Astrocyte of the cerebellum (primary cell): ENCODE measurements around the gene RAB24.
"Not testable (repeated sequence)": the region's sequence is repeated elsewhere in the genome, so short reads cannot be mapped to it uniquely, and the experiment has no call there.

ENCODE experiments used
- DNase-seq: peaks from one replicate; pipeline ENCODE4 v3.0.0-alpha.2; 2011; ENCODE audit warnings: low read depth
- H3K4me3 ChIP-seq: 2 replicates; pipeline ENCODE4 v1.5.1; 2011; ENCODE audit warnings: mild to moderate bottlenecking, low read depth, low read length, moderate library complexity
- in situ Hi-C: cut with HindIII; loops from 2 replicates; pipeline ENCODE4 v1.10.0; 2017; ENCODE audit warnings: low sequenced_read_pairs
- TF ChIP-seq, protein P1 (sequence below): IDR thresholded peaks from 2 replicates; pipeline ENCODE4 v1.5.1; 2012; ENCODE audit warnings: low read length, low read depth, moderate library complexity, mild to moderate bottlenecking; ENCODE audit errors: missing control alignments

RAB24 gene

DNA sequence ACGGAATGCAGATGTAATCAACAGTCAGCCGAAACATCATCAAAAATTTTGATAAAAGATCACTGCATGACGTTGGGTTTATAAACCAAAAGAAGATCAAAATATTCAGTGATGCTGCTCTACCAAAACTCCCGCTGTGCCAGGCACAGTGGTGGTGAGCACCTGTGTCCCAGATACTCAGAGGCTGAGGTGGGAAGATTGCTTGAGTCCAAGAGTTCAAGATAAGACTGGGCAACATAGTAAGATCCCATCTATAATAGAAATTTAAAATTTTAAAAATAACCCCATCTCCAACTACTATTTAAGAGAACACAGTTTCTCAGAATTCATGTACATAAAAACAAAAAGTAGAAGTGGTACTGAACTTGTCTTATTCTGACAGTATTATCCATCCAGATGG is 44.2 kb upstream of the RAB24 start:
- H3K4me3 ChIP-seq = no peak overlapping the region
- no peak for DNase-seq
- in situ Hi-C loops = loop anchor here (5.0 kb wide), 1 partner anchor 60 kb away; the partner anchor contains the start of gene F12
- TF ChIP-seq, protein P1, sequence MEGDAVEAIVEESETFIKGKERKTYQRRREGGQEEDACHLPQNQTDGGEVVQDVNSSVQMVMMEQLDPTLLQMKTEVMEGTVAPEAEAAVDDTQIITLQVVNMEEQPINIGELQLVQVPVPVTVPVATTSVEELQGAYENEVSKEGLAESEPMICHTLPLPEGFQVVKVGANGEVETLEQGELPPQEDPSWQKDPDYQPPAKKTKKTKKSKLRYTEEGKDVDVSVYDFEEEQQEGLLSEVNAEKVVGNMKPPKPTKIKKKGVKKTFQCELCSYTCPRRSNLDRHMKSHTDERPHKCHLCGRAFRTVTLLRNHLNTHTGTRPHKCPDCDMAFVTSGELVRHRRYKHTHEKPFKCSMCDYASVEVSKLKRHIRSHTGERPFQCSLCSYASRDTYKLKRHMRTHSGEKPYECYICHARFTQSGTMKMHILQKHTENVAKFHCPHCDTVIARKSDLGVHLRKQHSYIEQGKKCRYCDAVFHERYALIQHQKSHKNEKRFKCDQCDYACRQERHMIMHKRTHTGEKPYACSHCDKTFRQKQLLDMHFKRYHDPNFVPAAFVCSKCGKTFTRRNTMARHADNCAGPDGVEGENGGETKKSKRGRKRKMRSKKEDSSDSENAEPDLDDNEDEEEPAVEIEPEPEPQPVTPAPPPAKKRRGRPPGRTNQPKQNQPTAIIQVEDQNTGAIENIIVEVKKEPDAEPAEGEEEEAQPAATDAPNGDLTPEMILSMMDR = no peak

DNA sequence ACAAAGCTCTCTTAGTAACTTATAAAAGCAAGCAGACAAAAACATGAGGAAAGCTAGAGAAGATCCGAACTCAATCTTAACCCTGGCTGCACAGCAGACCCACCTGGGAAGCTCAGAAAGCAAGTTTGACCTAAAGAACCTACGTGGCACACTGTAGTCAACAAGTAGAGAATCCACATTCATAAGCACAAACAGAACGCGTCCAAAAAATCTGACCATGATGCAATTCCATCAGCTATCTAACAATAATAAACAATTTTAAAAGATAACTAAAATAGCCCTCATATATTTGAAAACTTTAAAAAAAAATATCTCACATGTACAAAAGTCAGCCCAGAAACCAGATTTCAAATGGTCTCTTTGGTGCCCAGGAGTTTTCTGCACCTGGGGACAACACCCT is 43.3 kb upstream of the RAB24 start:
- H3K4me3 ChIP-seq = no peak overlapping the region
- in situ Hi-C loops = loop anchor here (5.0 kb wide), 1 partner anchor 60 kb away; the partner anchor contains the start of gene F12
- no peak for DNase-seq
- TF ChIP-seq, protein P1 = no peak

DNA sequence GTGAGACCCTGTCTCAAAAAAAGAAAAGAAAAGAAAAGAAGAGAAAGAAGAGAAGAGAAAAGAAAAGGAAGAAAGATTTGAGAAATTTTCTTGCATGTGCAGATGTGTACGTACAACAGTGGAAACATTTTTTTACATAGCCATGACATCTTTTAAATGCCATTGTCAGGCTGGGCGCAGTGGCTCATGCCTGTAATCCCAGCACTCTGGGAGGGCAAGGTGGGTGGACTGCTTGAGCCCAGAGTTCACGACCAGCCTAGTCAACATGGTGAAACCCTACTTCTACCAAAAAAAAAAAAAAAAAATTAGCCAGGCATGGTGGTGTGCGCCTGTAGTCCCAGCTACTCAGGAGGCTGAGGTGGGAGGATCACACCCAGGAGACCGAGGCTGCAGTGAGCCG is 41.4 kb upstream of the RAB24 start:
- TF ChIP-seq, protein P1 = no peak
- no peak for DNase-seq
- no peak overlapping the region for H3K4me3 ChIP-seq
- in situ Hi-C loops = loop anchor here (5.0 kb wide), 1 partner anchor 62 kb away; the partner anchor contains the start of gene F12

DNA sequence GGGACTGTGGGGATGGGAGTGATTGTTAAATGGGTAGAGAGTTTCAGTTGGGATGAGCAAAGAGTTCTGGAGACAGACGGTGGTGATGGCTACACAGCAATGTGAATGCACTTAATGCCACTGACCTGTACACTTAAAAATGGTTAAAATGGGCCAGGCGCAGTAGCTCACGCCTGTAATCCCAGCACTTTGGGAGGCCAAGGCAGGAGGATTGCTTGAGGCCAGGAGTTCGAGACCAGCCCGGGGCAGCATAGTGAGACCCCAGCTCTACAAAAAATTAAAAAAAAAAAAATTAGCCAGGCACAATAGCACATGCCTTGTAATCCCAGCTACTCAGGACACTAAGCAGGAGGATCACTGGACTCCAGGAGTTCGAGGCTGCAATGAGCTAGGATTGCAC is 40.3 kb upstream of the RAB24 start:
- DNase-seq = no peak
- in situ Hi-C loops = no loop called here
- no peak overlapping the region for H3K4me3 ChIP-seq
- TF ChIP-seq, protein P1 = no peak

DNA sequence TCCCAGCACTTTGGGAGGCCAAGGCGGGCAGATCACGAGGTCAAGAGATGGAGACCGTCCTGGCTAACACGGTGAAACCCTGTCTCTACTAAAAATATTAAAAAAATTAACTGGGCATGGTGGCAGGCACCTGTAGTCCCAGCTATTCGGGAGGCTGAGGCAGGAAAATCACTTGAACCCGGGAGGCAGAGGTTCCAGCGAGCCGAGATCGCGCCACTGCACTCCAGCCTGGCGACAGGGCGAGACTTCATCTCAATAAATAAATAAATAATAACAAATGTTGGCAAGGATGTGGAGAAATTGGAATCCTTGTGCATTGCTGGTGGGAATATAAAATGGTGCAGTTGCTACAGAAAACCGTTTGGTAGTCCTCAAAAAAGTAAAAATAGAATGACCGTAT is 39.5 kb upstream of the RAB24 start:
- in situ Hi-C loops, H3K4me3 ChIP-seq, DNase-seq: not testable (repeated sequence)

DNA sequence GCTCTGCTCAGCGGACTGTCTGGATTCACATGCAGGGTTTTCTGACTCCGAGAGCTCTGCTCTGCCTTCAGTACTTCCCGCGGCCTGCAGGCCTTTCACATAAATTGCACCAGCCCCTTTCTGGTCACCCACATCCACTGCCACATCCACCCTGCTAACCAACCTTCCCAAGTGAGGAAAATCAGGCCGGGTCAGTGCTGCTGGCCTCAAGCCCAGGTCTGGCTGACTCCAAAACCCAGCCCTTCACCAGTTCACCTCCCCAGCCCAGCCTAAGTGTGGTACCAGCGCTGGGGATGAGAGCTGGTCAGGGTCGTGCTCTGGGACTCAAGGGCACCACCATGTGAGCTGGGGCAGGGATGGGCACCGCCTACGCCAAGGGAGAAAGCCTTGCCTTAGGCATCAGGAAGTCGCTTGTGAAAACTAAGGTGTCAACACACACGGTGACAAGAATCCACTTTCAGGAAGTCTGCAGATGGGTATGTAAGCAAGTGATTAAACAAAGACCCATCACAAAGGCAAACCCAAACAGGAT is 35.7 kb upstream of the RAB24 start:
- no peak overlapping the region for H3K4me3 ChIP-seq
- in situ Hi-C loops = no loop called here
- DNase-seq = no peak
- TF ChIP-seq, protein P1 = no peak

DNA sequence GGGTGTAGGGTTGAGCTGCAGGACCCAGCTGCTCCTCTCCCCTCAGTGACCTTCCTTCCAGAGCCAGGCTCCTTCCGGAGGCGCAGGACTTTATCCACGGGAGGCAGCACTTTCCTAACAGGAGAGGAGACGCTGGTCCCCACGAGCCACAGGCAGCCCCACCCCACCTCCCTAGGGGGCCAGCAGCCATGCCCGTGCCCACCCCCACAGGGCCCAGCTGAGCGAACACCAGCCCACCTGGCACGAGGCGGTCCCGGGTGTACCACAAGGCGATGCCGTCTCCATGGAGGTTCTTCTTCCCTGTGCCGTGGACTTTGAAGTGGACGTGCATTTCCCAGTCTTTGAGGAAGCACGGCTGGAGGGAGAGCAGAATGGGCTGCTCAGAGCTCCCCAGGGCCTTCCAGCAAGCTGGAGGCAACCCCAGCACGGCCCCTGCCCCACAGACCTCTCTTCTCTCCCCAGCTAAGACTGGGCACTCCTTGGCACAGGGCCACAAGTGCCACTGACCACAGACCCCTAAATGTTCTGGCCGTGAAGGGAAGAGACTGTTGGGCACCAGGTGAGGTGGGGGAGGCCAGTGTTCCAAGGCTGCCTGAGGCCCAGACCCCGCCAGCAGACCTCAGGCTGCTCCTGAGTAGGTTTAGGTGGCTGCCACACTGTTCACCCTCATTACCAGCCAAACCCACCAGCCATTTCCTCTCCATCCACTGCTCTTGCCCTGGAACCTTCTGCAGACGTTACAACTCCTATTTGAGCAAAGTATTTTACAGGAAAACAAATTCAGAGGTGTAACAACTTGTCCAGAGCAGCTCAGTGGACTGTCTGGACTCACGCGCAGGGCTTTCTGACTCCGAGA is 35.0 kb upstream of the RAB24 start:
- DNase-seq = no peak
- H3K4me3 ChIP-seq = no peak overlapping the region
- in situ Hi-C loops = no loop called here
- TF ChIP-seq, protein P1 = no peak
